Hippocampal formation (tissue), 2 donors: Measurements from ENCODE around the gene CXorf51B.
"Not testable (repeated sequence)": the region's sequence is repeated elsewhere in the genome, so short reads cannot be mapped to it uniquely, and the experiment has no call there.

Experiments used
- DNase-seq, 2 donors: peaks; one replicate each; lab custom pipeline; 2025; lab: John Stamatoyannopoulos, UW

Gene CXorf51B

DNA sequence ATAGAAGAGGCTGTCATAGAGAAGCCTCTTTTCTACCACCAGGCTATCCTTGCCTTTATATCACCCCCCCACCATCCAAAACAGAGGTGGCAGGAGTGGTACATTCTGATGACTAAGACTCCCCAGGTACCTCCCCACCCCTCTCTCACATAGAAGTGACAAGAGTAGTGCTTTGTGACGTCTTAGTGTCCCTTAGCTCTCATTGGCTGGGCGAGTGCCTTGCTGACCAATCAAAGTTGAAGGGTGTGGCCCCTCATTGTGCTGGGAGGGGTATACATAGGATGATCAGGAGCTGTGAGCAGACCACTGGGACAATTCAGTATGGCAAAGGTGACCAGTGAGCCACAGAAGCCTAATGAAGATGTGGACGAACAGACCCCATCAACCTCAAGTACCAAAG is at the start of gene CXorf51B:
Gene CXorf51B, plus strand, starts transcription at position 301 of the 400 bp plus-strand sequence. Its CDS starts 21 bp downstream, at position 322.
- not testable (repeated sequence) for DNase-seq

DNA sequence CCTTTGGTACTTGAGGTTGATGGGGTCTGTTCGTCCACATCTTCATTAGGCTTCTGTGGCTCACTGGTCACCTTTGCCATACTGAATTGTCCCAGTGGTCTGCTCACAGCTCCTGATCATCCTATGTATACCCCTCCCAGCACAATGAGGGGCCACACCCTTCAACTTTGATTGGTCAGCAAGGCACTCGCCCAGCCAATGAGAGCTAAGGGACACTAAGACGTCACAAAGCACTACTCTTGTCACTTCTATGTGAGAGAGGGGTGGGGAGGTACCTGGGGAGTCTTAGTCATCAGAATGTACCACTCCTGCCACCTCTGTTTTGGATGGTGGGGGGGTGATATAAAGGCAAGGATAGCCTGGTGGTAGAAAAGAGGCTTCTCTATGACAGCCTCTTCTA is 5.1 kb downstream of the CXorf51B start, which contains the start of gene CXorf51A:
Gene CXorf51A, minus strand, starts transcription at position 101 of the 400 bp plus-strand sequence. Its CDS starts 21 bp downstream, at position 80.
- not testable (repeated sequence) for DNase-seq

DNA sequence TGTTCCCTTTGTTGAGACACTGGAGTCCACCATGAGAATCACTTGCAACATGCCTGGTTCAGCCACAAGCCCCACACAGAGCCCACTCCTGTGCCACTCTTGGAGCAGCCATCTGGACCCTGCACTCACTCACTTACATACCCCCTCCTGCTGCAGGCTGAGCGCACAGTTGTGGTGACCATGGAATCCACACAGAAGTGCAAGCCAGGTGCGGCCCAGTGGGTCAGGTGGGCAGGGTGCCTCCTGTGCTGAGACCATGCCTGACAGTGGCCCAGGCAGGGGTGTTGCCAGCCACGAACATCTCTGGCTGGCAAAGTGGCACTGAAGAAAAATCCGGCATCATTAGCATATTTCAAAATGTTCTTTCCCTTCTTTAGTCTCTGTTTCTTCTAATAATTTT is 22.4 kb downstream of the CXorf51B start:
- DNase-seq = no peak

DNA sequence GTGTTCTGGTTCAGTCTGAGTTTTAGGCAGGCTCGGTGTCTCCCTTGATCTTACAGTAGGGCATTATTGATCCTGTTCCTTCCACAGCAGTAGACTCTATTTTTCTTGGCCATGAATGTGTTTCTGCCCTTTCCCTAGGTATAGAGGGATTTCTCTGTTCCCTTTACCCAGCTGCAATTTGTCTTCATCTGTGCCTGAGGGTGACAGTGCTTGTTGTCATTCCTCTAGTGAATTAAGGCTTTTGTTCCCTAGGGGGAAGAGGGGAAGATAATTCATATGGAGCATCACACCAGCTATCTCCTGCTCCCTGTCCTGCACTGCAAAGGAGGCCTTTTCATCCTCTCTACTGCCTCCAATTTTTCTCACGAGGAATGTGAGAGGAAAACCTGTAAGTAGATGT is 44.7 kb downstream of the CXorf51B start:
- DNase-seq = peak; percentile 22 to 23
